ENCODE data around the gene RNASEH1.

DNA sequence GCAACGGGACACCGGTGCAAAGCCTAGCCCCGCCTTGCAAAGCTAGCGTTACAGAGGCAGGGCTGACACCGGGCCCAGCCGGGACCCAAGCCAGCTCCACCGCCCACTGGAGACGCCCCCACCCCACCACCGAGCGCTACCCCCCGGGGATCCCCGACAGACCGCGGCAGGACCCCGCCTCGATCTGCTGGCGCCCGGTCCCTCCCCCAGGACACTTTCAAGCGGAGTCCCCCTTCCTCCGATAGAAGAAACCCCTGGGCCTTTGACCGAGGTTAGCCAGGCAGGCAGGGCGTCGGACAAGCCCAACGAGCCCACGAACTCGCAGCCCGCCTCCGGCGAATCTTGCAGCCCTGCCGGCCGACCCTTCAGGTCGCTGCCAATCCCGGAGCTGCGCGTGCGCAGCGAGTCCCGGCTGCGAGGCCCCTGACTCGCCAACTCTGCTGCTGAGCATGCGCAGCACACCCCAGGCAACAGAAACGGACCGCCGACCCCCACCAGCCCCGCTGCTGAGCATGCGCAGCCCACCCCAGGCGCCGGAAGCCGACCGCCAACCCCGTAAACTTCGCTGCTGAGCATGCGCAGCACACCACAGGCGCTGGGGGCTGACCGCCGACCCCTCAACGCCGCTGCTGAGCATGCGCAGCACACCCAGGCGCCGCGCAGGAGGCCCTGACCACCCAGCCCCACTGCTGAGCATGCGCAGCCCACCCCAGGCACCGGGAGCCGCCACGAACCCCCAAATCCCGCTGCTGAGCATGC lies 39.5 kb downstream of the RNASEH1 start:
- TF ChIP-seq, protein P1, sequence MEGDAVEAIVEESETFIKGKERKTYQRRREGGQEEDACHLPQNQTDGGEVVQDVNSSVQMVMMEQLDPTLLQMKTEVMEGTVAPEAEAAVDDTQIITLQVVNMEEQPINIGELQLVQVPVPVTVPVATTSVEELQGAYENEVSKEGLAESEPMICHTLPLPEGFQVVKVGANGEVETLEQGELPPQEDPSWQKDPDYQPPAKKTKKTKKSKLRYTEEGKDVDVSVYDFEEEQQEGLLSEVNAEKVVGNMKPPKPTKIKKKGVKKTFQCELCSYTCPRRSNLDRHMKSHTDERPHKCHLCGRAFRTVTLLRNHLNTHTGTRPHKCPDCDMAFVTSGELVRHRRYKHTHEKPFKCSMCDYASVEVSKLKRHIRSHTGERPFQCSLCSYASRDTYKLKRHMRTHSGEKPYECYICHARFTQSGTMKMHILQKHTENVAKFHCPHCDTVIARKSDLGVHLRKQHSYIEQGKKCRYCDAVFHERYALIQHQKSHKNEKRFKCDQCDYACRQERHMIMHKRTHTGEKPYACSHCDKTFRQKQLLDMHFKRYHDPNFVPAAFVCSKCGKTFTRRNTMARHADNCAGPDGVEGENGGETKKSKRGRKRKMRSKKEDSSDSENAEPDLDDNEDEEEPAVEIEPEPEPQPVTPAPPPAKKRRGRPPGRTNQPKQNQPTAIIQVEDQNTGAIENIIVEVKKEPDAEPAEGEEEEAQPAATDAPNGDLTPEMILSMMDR (conservative IDR thresholded peaks at IDR 0.05 in 1 of 2, IDR thresholded peaks at IDR 0.05 in 1 of 2; ENCODE audit: extremely low read depth in 1 of 2, insufficient read depth in 1 of 2, low read depth in 1 of 2, low read length in 2 of 2) = no peak
- no peak for TF ChIP-seq EZH2 (IDR thresholded peaks at IDR 0.05; ENCODE audit: borderline replicate concordance, low read length)
